Measurements from ENCODE around the gene EEF1AKMT2.

The EEF1AKMT2 gene

GRCh38 chr10:124763267-124763666, 28.4 kb downstream of the EEF1AKMT2 start:
- DNase-seq = no peak
- no peak overlapping the region for H3K27ac ChIP-seq (ENCODE audit: low read length, poor library complexity, severe bottlenecking)
- no peak overlapping the region for H2BK15ac ChIP-seq (ENCODE audit: low read depth, poor library complexity, severe bottlenecking)
- no peak overlapping the region for H2BK12ac ChIP-seq (ENCODE audit: low read length in 2 of 2)
- no peak overlapping the region for H3K23ac ChIP-seq (ENCODE audit: low read length in 2 of 2)
- no peak overlapping the region for H4K91ac ChIP-seq (ENCODE audit: low read length)
- no peak overlapping the region for H2BK5ac ChIP-seq (ENCODE audit: low read depth, low read length, poor library complexity, severe bottlenecking)
- no peak overlapping the region for H4K8ac ChIP-seq (ENCODE audit: low read length)
- H3K79me1 ChIP-seq (replicated peaks; ENCODE audit: low read length, poor library complexity, severe bottlenecking) = peaks cover 11% of the 10 kb centered on the region
- no peaks in the 10 kb centered on the region for H3K4me1 ChIP-seq (ENCODE audit: control insufficient read depth, insufficient read depth, low read depth, low read length)
- H3K36me3 ChIP-seq (ENCODE audit: control insufficient read depth in 1 of 2, insufficient read depth in 2 of 2, low read depth in 1 of 2, low read length in 2 of 2) = peaks cover 4 to 62% of the 10 kb centered on the region in 2 experiments
- no peak overlapping the region for H3K4ac ChIP-seq (ENCODE audit: low read depth in 1 of 2, low read length in 2 of 2)
- H3K4me2 ChIP-seq (ENCODE audit: low read length, poor library complexity, severe bottlenecking) = no peak overlapping the region
- no peak overlapping the region for H2AK5ac ChIP-seq (ENCODE audit: low read length, severe bottlenecking)
- no peaks in the 10 kb centered on the region for H3K27me3 ChIP-seq (ENCODE audit: control insufficient read depth in 1 of 2, insufficient read depth in 1 of 2, low read length in 2 of 2)
- no peak overlapping the region for H2BK120ac ChIP-seq (ENCODE audit: low read depth, low read length)
- H3K18ac ChIP-seq (ENCODE audit: low read depth in 1 of 2, low read length in 2 of 2) = no peak overlapping the region
- H3K9ac ChIP-seq (ENCODE audit: low read length) = no peak overlapping the region
- no peak overlapping the region for H3K14ac ChIP-seq (ENCODE audit: low read length in 2 of 2)
- no peaks in the 10 kb centered on the region for H3K9me3 ChIP-seq (ENCODE audit: control insufficient read depth, low read length)
- no CpG with 5 or more reads among the region's 1 CpG for WGBS
- H3K4me3 ChIP-seq (ENCODE audit: insufficient read depth in 1 of 2, low read depth in 1 of 2, low read length in 2 of 2) = no peak overlapping the region
- no peak overlapping the region for H2AFZ ChIP-seq (ENCODE audit: low read depth, low read length)

- Histone ChIP-seq H3K9me3 (ENCODE audit: control insufficient read depth, low read length) (no peaks in the 10 kb centered on the region), H3K4me3 (ENCODE audit: insufficient read depth in 1 of 2, low read depth in 1 of 2, low read length in 2 of 2) (no peak overlapping the region), H3K14ac (ENCODE audit: low read length in 2 of 2) (no peak overlapping the region), H2BK15ac (ENCODE audit: low read depth, poor library complexity, severe bottlenecking) (no peak overlapping the region), H3K9ac (ENCODE audit: low read length) (no peak overlapping the region), H2BK120ac (ENCODE audit: low read depth, low read length) (no peak overlapping the region), H3K79me1 (replicated peaks; ENCODE audit: low read length, poor library complexity, severe bottlenecking) (peaks cover 11% of the 10 kb centered on the region), H2BK12ac (ENCODE audit: low read length in 2 of 2) (no peak overlapping the region), H3K27me3 (ENCODE audit: control insufficient read depth in 1 of 2, insufficient read depth in 1 of 2, low read length in 2 of 2) (no peaks in the 10 kb centered on the region), H2AK5ac (ENCODE audit: low read length, severe bottlenecking) (no peak overlapping the region), H3K36me3 (ENCODE audit: control insufficient read depth in 1 of 2, insufficient read depth in 2 of 2, low read depth in 1 of 2, low read length in 2 of 2) (peaks cover 4 to 63% of the 10 kb centered on the region in 2 experiments), H3K4me2 (ENCODE audit: low read length, poor library complexity, severe bottlenecking) (no peak overlapping the region), H4K8ac (ENCODE audit: low read length) (no peak overlapping the region), H3K4ac (ENCODE audit: low read depth in 1 of 2, low read length in 2 of 2) (no peak overlapping the region), H2AFZ (ENCODE audit: low read depth, low read length) (no peak overlapping the region), H3K18ac (ENCODE audit: low read depth in 1 of 2, low read length in 2 of 2) (no peak overlapping the region), H3K27ac (ENCODE audit: low read length, poor library complexity, severe bottlenecking) (no peak overlapping the region), H3K4me1 (ENCODE audit: control insufficient read depth, insufficient read depth, low read depth, low read length) (no peaks in the 10 kb centered on the region), H4K91ac (ENCODE audit: low read length) (no peak overlapping the region), H2BK5ac (ENCODE audit: low read depth, low read length, poor library complexity, severe bottlenecking) (no peak overlapping the region), H3K23ac (ENCODE audit: low read length in 2 of 2) (no peak overlapping the region)
- DNase-seq = no peak
- whole genome bisulfite sequencing = over 99% methylated on average over 4 of the region's 5 CpGs
These were observed 29.4 kb downstream of the EEF1AKMT2 start for GRCh38 chr10:124762281-124762680.

DNA sequence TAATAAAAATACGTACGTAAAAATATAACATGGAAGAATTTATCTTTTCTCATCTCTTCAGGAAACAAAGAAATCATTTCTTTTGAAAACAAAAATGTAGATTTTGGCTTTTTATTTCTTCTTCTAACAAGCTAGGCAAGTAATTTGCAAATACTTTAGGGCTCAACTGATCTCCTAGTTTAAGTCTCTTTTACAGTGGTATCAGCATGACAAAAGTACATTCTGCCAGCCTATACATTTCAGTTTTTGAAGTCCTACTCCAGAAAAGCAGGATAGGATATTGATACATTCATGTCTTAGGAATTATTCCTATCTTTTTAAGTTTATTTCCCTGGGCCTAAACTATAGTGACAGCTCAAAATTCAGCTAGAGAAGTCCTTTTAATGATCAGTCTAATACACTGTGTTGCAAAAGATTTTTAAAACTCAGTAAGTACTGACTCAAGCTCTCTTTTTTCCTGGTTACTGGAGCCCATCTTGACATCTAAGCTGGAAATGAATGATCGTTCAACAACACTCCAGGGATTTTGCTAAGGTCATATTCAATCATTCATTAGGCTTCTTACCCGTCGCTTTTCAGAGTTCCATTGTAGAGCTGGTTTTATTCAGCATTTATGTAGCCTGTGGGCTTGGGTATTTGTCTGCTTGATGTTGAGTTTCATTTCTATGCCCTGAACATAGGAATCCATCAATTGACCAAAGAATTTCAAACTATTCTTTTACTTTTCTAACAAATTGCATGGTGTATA, 35.4 kb downstream of the EEF1AKMT2 start:
- Histone ChIP-seq H3K4ac (ENCODE audit: low read depth in 1 of 2, low read length in 2 of 2) (no peak overlapping the region), H2BK120ac (ENCODE audit: low read depth, low read length) (no peak overlapping the region), H2AFZ (ENCODE audit: low read depth, low read length) (no peak overlapping the region), H3K4me2 (ENCODE audit: low read length, poor library complexity, severe bottlenecking) (no peak overlapping the region), H3K79me1 (replicated peaks; ENCODE audit: low read length, poor library complexity, severe bottlenecking) (peaks cover 11% of the 10 kb centered on the region), H3K27ac (ENCODE audit: low read length, poor library complexity, severe bottlenecking) (no peak overlapping the region), H3K4me3 (ENCODE audit: insufficient read depth in 1 of 2, low read depth in 1 of 2, low read length in 2 of 2) (no peak overlapping the region), H3K14ac (ENCODE audit: low read length in 2 of 2) (no peak overlapping the region), H2BK15ac (ENCODE audit: low read depth, poor library complexity, severe bottlenecking) (no peak overlapping the region), H3K23ac (ENCODE audit: low read length in 2 of 2) (no peak overlapping the region), H4K91ac (ENCODE audit: low read length) (no peak overlapping the region), H3K18ac (ENCODE audit: low read depth in 1 of 2, low read length in 2 of 2) (no peak overlapping the region), H2BK12ac (ENCODE audit: low read length in 2 of 2) (no peak overlapping the region), H3K9ac (ENCODE audit: low read length) (no peak overlapping the region), H3K9me3 (ENCODE audit: control insufficient read depth, low read length) (no peaks in the 10 kb centered on the region), H4K8ac (ENCODE audit: low read length) (no peak overlapping the region), H3K4me1 (ENCODE audit: control insufficient read depth, insufficient read depth, low read depth, low read length) (no peaks in the 10 kb centered on the region), H2BK5ac (ENCODE audit: low read depth, low read length, poor library complexity, severe bottlenecking) (no peak overlapping the region), H2AK5ac (ENCODE audit: low read length, severe bottlenecking) (no peak overlapping the region), H3K36me3 (ENCODE audit: control insufficient read depth in 1 of 2, insufficient read depth in 2 of 2, low read depth in 1 of 2, low read length in 2 of 2) (peaks cover 8 to 70% of the 10 kb centered on the region in 2 experiments), H3K27me3 (ENCODE audit: control insufficient read depth in 1 of 2, insufficient read depth in 1 of 2, low read length in 2 of 2) (no peaks in the 10 kb centered on the region)
- DNase-seq = no peak
- WGBS = 63% methylated on average over 1 of the region's 5 CpGs

DNA sequence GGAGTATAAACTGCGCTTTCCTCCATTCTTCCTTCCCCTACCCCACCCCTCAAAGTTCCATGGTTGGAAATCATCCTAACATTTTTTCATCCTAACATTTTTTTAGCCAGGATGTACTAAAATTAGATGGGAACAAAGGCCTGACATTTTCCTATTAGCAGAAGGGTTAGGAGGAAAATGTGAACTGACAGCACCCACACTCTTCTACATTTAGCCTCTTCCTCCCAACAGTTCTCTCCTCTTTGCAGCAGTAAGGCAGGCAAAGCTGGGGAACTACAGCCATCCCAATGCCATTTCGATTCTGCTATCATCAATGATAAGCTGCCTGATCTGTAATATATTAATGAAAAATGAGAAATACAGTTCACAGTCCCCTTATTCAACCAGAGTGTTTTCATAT, 36.1 kb downstream of the EEF1AKMT2 start:
- Histone ChIP-seq H2AK5ac (ENCODE audit: low read length, severe bottlenecking) (no peak overlapping the region), H3K23ac (ENCODE audit: low read length in 2 of 2) (no peak overlapping the region), H3K27ac (ENCODE audit: low read length, poor library complexity, severe bottlenecking) (no peak overlapping the region), H3K9ac (ENCODE audit: low read length) (no peak overlapping the region), H2BK12ac (ENCODE audit: low read length in 2 of 2) (no peak overlapping the region), H3K27me3 (ENCODE audit: control insufficient read depth in 1 of 2, insufficient read depth in 1 of 2, low read length in 2 of 2) (no peaks in the 10 kb centered on the region), H3K36me3 (ENCODE audit: control insufficient read depth in 1 of 2, insufficient read depth in 2 of 2, low read depth in 1 of 2, low read length in 2 of 2) (peaks cover 4 to 67% of the 10 kb centered on the region in 2 experiments), H3K9me3 (ENCODE audit: control insufficient read depth, low read length) (no peaks in the 10 kb centered on the region), H4K91ac (ENCODE audit: low read length) (no peak overlapping the region), H3K4me3 (ENCODE audit: insufficient read depth in 1 of 2, low read depth in 1 of 2, low read length in 2 of 2) (no peak overlapping the region), H3K79me1 (replicated peaks; ENCODE audit: low read length, poor library complexity, severe bottlenecking) (peaks cover 10% of the 10 kb centered on the region), H2BK15ac (ENCODE audit: low read depth, poor library complexity, severe bottlenecking) (no peak overlapping the region), H3K4ac (ENCODE audit: low read depth in 1 of 2, low read length in 2 of 2) (no peak overlapping the region), H2AFZ (ENCODE audit: low read depth, low read length) (no peak overlapping the region), H3K4me1 (ENCODE audit: control insufficient read depth, insufficient read depth, low read depth, low read length) (no peaks in the 10 kb centered on the region), H4K8ac (ENCODE audit: low read length) (no peak overlapping the region), H3K4me2 (ENCODE audit: low read length, poor library complexity, severe bottlenecking) (no peak overlapping the region), H2BK5ac (ENCODE audit: low read depth, low read length, poor library complexity, severe bottlenecking) (no peak overlapping the region), H3K18ac (ENCODE audit: low read depth in 1 of 2, low read length in 2 of 2) (no peak overlapping the region), H2BK120ac (ENCODE audit: low read depth, low read length) (no peak overlapping the region), H3K14ac (ENCODE audit: low read length in 2 of 2) (no peak overlapping the region)
- DNase-seq = no peak
- WGBS = 100% methylated on average over 1 of the region's 2 CpGs

All from mesenchymal stem cell (in vitro differentiated cells and primary cell).